GM12801 (cell line): ENCODE data around the gene MORC3.

Experiments
- CTCF ChIP-seq: IDR thresholded peaks from one replicate; pipeline ENCODE4 v1.5.1; 2011; ENCODE audit warnings: control low read depth; ENCODE audit not compliant: insufficient read length; ENCODE audit errors: extremely low read depth

The MORC3 gene, protein sequence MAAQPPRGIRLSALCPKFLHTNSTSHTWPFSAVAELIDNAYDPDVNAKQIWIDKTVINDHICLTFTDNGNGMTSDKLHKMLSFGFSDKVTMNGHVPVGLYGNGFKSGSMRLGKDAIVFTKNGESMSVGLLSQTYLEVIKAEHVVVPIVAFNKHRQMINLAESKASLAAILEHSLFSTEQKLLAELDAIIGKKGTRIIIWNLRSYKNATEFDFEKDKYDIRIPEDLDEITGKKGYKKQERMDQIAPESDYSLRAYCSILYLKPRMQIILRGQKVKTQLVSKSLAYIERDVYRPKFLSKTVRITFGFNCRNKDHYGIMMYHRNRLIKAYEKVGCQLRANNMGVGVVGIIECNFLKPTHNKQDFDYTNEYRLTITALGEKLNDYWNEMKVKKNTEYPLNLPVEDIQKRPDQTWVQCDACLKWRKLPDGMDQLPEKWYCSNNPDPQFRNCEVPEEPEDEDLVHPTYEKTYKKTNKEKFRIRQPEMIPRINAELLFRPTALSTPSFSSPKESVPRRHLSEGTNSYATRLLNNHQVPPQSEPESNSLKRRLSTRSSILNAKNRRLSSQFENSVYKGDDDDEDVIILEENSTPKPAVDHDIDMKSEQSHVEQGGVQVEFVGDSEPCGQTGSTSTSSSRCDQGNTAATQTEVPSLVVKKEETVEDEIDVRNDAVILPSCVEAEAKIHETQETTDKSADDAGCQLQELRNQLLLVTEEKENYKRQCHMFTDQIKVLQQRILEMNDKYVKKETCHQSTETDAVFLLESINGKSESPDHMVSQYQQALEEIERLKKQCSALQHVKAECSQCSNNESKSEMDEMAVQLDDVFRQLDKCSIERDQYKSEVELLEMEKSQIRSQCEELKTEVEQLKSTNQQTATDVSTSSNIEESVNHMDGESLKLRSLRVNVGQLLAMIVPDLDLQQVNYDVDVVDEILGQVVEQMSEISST

DNA sequence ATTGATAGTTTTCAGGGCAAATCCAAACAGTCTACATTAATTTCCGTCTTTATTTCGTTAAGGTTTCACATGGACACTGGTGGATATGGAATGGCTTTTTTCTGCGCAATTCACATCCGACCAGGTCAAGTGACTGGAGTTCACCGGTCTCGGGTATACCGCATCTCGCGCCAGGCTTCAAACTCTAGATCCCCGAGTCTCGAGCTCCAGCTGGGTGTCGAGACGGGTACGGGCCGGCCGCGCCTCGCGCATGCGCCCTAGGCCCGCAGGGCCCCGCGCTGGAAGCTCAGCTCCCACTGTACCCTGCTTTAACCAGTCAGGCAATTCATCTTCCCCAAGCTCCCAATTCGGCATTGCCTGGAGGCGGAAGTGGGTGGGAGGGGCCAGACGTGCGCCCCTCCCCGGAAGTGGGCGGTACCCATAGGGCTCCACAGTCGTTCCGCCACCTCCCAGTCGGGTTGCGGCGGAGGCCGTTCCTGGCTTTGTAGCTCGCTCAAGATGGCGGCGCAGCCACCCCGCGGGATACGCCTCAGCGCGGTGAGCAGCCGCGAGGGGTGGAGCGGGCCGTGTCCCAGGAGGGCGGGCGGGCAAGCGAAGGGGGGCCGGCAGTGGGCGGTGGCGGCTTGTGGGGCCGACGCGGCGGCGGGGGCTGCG is at the start of gene MORC3:
MORC3 (plus strand) TSS at position 431 of the 654 bp plus-strand sequence; CDS start at position 499, 68 bp downstream.
- no peak for TF ChIP-seq CTCF

GRCh38 chr21:36274128-36274527 is 45.9 kb upstream of the MORC3 start:
- no peak for TF ChIP-seq CTCF

DNA sequence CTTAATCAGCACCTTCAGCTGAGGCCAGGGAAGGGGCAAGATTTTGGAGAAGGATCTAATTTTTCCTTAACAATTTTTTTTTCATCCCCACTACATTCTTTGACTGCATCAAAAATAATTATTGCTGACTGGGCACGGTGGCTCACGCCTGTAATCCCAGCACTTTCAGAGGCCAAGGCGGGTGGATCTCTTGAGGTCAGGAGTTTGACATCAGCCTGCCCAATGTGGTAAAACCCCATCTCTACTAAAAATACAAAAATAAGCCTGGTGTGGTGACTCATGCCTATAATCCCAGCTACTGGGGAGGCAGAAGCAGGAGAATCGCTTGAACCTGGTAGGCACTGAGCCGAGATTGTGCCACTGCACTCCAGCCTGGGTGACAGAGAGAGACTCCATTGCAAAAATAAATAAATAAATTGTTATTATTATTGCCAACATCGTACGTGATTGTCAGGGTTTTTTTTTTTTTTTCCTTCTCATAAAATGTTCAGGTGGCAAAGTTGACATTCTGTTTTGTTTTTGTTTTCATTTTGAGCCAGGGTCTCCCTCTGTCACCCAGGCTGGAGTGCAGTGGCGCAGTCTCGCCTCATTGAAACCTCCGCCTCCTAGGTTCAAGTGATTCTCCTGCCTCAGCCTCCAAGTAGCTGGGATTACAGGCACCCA is 37.3 kb upstream of the MORC3 start:
- no peak for TF ChIP-seq CTCF

- no peak for TF ChIP-seq CTCF
Measured at GRCh38 chr21:36288651-36289243, 31.2 kb upstream of the MORC3 start.

DNA sequence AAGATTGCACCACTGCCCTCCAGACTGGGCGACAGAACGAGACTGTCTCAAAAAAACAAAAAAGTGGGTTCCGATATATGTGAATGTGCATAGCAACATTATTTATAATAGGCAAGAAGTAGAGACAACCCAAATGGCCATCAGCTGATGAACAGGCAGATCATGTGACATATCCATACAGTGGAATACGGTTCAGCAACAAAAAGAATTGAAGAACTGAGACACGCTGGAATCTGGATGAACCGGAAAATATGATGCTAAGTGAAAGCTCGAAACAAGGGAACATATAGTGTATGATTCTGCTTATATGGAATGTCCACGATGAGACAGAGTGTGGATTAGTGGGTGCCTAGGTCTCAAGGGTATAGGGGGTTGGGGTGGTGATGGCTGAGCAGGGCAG is 28.5 kb upstream of the MORC3 start:
- no peak for TF ChIP-seq CTCF

DNA sequence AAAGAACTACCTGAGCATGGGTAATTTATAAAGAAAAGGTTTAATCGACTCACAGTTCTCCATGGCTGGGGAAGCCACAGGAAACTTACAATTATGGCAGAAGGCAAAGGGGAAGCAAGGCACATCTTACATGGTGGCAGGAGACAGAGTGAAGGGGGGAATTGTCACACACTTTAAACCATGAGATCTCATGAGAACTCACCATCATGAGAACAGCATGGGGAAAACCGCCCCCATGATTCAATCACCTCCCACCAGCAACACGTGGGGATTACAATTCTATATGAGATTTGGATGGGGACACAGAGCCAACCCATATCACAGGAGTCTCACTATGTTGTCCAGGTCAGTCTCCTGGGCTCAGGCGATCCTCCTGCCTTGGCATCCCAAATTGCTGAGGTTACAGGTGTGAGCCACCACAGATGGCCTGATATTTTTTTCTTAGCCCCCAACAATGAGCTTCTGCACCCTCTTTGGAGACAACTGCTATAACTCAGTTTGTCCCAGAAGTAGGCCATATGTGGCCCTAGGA is 22.5 kb upstream of the MORC3 start:
- no peak for TF ChIP-seq CTCF
